Pancreas (tissue), 10 donors: ENCODE measurements around the gene PRPSAP2. TPM values are rescaled to one million over a fixed set of nuclear protein-coding genes. Genes with fewer than 3 reads are reported as not detected.
"Not testable (repeated sequence)": the region's sequence is repeated elsewhere in the genome, so short reads cannot be mapped to it uniquely, and the experiment has no call there.

Experiments used
- ATAC-seq, 4 donors: fragments of 200-7000 bp; cut with Tn5 transposase; one replicate each; pipeline versions ENCODE4 v1.8.0 to v1.9.1; 2020; ENCODE audit warnings: mild to moderate bottlenecking in 4 of 4, moderate library complexity in 4 of 4
- DNase-seq, 6 donors: peaks; one replicate each; pipeline ENCODE4 v3.0.0-alpha.2; 2020
- FAIRE-seq: peaks from 2 replicates; lab custom pipeline; 2012; peaks lifted over from hg19 to GRCh38; lab: Jason Lieb, UNC
- H3K27ac ChIP-seq, 4 donors: fragments of 200-600 bp; sonication (generic); 1 replicate in 3 of 4; 2 replicates in 1 of 4; pipeline versions ENCODE4 v1.5.0 to v1.8.0; 2020
- H3K27me3 ChIP-seq, 4 donors: fragments of 200-600 bp; one replicate each; pipeline ENCODE4 v1.8.0; 2021
- H3K36me3 ChIP-seq, 3 donors: fragments of 200-600 bp; sonication (generic) in 1 of 3; one replicate each; pipeline versions ENCODE4 v1.5.0 to v1.8.0; 2020 to 2021
- H3K4me1 ChIP-seq, 3 donors: fragments of 200-600 bp; one replicate each; pipeline ENCODE4 v1.8.0; 2021
- H3K4me3 ChIP-seq, 4 donors: fragments of 200-600 bp; sonication (generic) in 2 of 4; one replicate each; pipeline versions ENCODE4 v1.5.0 to v1.8.0; 2020 to 2021
- H3K9me3 ChIP-seq, 4 donors: fragments of 200-600 bp; one replicate each; pipeline ENCODE4 v1.8.0; 2021
- CTCF ChIP-seq, 4 donors: fragments of 200-600 bp; sonication (generic) in 3 of 4; IDR thresholded peaks; one replicate each; pipeline versions ENCODE4 v1.5.0 to v1.8.0; 2021; ENCODE audit warnings: antibody characterized with exemption in 4 of 4
- WGBS, 2 donors: extraction: QIAGEN DNeasy Blood & Tissue Kit; methylation state at CpG; one replicate each; pipeline ENCODE4 v1.1.7; 2013; 5-methylcytosine and 5-hydroxymethylcytosine counted together
- intact Hi-C, 3 donors: fragments of 100-400 bp; cut with DNase I; formaldehyde crosslinking; loops; one replicate each; pipeline versions ENCODE4 v1.11.1 to v1.14.2; 2022
- polyA plus RNA-seq, 2 donors: library from polyadenylated mRNA; stranded (reverse); fragments of 200-250 nt; gene quantifications; one replicate each; pipeline ENCODE4 v1.2.3, GENCODE V29; 2013
- total RNA-seq, 6 donors: library from RNA; stranded (reverse); fragmentation: NEBNext Ultra II Directional in 4 of 6; extraction: Animal tissue kit (Norgen Biotek cat#: 25700) in 4 of 6; gene quantifications; one replicate each; pipeline versions ENCODE4 v1.2.1 to v1.2.4, GENCODE V29; 2021 to 2023
- donor health status: healthy with polysubstance abuse.
- donor health status: DM: no; HTN: no; CAD: no; lungs with moderate emphysema.
- donor health status: DM: no; HTN: no; CAD: no.
- donor health status: control.
- donor health status: control.
- donor health status: Bipolar disorder and iron deficiency.
- donor health status: DM: yes; HTN: yes; CAD: no.
- donor health status: DM: no; HTN: no; CAD: no.
- donor health status: DM: no; HTN: no; CAD: no.
- donor health status: DM: yes; HTN: yes; CAD: no.

PRPSAP2 gene
- total and polyA plus RNA-seq, 8 donors: 9.5 to 22.3 (median 15.6) TPM

GRCh38 chr17:18920911-18921441, 63.0 kb downstream of the PRPSAP2 start:
- WGBS, 2 donors: 15 to 19% methylated on average over 6 of the region's 6 CpGs
- DNase-seq (no peak), ATAC-seq (peak; percentile 20 to 53 (median 34)), FAIRE-seq (no peak)
- peak overlapping the region in 2 of 4 donors; percentile 31 to 45 for H3K27ac ChIP-seq
- intact Hi-C loops: no loop called here
- no peaks in the 10 kb centered on the region for H3K36me3 ChIP-seq
- H3K9me3 ChIP-seq: no peaks in the 10 kb centered on the region
- H3K27me3 ChIP-seq: no peaks in the 10 kb centered on the region
- no peak overlapping the region for H3K4me3 ChIP-seq
- H3K4me1 ChIP-seq: peaks cover 9 to 38% (median 17%) of the 10 kb centered on the region in 3 donors
- TF ChIP-seq CTCF (IDR thresholded peaks at IDR 0.05): no peak

GRCh38 chr17:18921485-18921884, 63.6 kb downstream of the PRPSAP2 start:
- H3K4me1 ChIP-seq: peaks cover 9 to 38% (median 17%) of the 10 kb centered on the region in 3 donors
- no peak for TF ChIP-seq CTCF (IDR thresholded peaks at IDR 0.05)
- ATAC-seq (no peak), FAIRE-seq (no peak), DNase-seq (no peak)
- no peaks in the 10 kb centered on the region for H3K27me3 ChIP-seq
- H3K9me3 ChIP-seq: no peaks in the 10 kb centered on the region
- no peak overlapping the region for H3K4me3 ChIP-seq
- H3K36me3 ChIP-seq: no peaks in the 10 kb centered on the region
- intact Hi-C loops: no loop called here
- peak overlapping the region in 2 of 4 donors; percentile 31 to 45 for H3K27ac ChIP-seq
- 55 to 59% methylated on average over 2 of the region's 2 CpGs for WGBS, 2 donors

- H3K9me3 ChIP-seq: no peaks in the 10 kb centered on the region
- H3K4me3 ChIP-seq: no peak overlapping the region
- H3K4me1 ChIP-seq: peaks cover 9 to 38% (median 17%) of the 10 kb centered on the region in 3 donors
- no peak for TF ChIP-seq CTCF (IDR thresholded peaks at IDR 0.05)
- FAIRE-seq: no peak
- ATAC-seq: peak; percentile 64 to 73 (median 70)
- peak overlapping the region in 2 of 4 donors; percentile 31 to 45 for H3K27ac ChIP-seq
- no peaks in the 10 kb centered on the region for H3K27me3 ChIP-seq
- WGBS, 2 donors: 37 to 38% methylated on average over 4 of the region's 4 CpGs
- intact Hi-C loops: no loop called here
- DNase-seq: no peak
- no peaks in the 10 kb centered on the region for H3K36me3 ChIP-seq
Observed at GRCh38 chr17:18921912-18922451, 64.1 kb downstream of the PRPSAP2 start.

GRCh38 chr17:18922596-18922995, 64.7 kb downstream of the PRPSAP2 start:
- FAIRE-seq, H3K27me3 ChIP-seq, ATAC-seq, H3K4me3 ChIP-seq, DNase-seq, H3K9me3 ChIP-seq, H3K36me3 ChIP-seq, intact Hi-C loops: not testable (repeated sequence)
- Histone ChIP-seq H3K4me1 (peaks cover 9 to 38% (median 17%) of the 10 kb centered on the region in 3 donors), H3K27ac (peak overlapping the region in 1 of 4 donors; percentile 45)
- 97 to 99% methylated on average over 7 of the region's 7 CpGs for WGBS, 2 donors

GRCh38 chr17:18925187-18925586, 67.3 kb downstream of the PRPSAP2 start:
- no peak for TF ChIP-seq CTCF (IDR thresholded peaks at IDR 0.05)
- no peak overlapping the region for H3K27ac ChIP-seq
- peaks cover 0 to 17% (median 0%) of the 10 kb centered on the region in 3 donors for H3K36me3 ChIP-seq
- intact Hi-C loops: no loop called here
- peaks cover 9 to 31% (median 17%) of the 10 kb centered on the region in 3 donors for H3K4me1 ChIP-seq
- DNase-seq: no peak
- H3K27me3 ChIP-seq: no peaks in the 10 kb centered on the region
- no peak for FAIRE-seq
- 86 to 99% methylated on average over 1 of the region's 1 CpG for WGBS, 2 donors
- ATAC-seq: no peak
- no peaks in the 10 kb centered on the region for H3K9me3 ChIP-seq
- no peak overlapping the region for H3K4me3 ChIP-seq
